ENCODE data around the gene FRZB.
"Not testable (repeated sequence)": the region's sequence is repeated elsewhere in the genome, so short reads cannot be mapped to it uniquely, and the experiment has no call there.

- not testable (repeated sequence) for TF ChIP-seq CTCF, POLR2A (IDR thresholded peaks at IDR 0.05)
Measured at GRCh38 chr2:182893035-182893434, 26.6 kb upstream of the FRZB start.

Measured in esophagus squamous epithelium (tissue), 4 donors.